H54 (cell line): Measurements from ENCODE around the gene UBE2U.

Experiments
- DNase-seq: peaks from one replicate; pipeline ENCODE4 v3.0.0; 2011; ENCODE audit warnings: low spot score, mixed read lengths; ENCODE audit not compliant: insufficient read length
- FAIRE-seq: peaks from 3 replicates; lab custom pipeline; 2011; peaks lifted over from hg19 to GRCh38; lab: Jason Lieb, UNC
- POLR2A ChIP-seq: IDR thresholded peaks from 2 replicates; pipeline ENCODE4 v1.6.1; 2011; ENCODE audit warnings: low read depth, mild to moderate bottlenecking, low read length

UBE2U gene

GRCh38 chr1:64265141-64265540 is 61.7 kb downstream of the UBE2U start:
- DNase-seq (no peak), FAIRE-seq (no peak)
- TF ChIP-seq POLR2A, result no peak

- FAIRE-seq, result no peak
- no peak for TF ChIP-seq POLR2A
- no peak for DNase-seq
Measured at GRCh38 chr1:64266991-64267390, 63.6 kb downstream of the UBE2U start.

GRCh38 chr1:64268653-64269557 is 65.5 kb downstream of the UBE2U start:
- peak; percentile 96 for FAIRE-seq
- TF ChIP-seq POLR2A, result no peak
- peak; percentile 33 for DNase-seq

GRCh38 chr1:64269558-64269884 is 66.1 kb downstream of the UBE2U start:
- FAIRE-seq (no peak), DNase-seq (no peak)
- no peak for TF ChIP-seq POLR2A

GRCh38 chr1:64280001-64280400 is 76.6 kb downstream of the UBE2U start:
- FAIRE-seq (no peak), DNase-seq (no peak)
- no peak for TF ChIP-seq POLR2A

GRCh38 chr1:64282351-64282750 is 78.9 kb downstream of the UBE2U start:
- FAIRE-seq (no peak), DNase-seq (no peak)
- no peak for TF ChIP-seq POLR2A

GRCh38 chr1:64287071-64287470 is 83.6 kb downstream of the UBE2U start:
- DNase-seq (no peak), FAIRE-seq (no peak)
- TF ChIP-seq POLR2A, result no peak

GRCh38 chr1:64290420-64290819 is 87.0 kb downstream of the UBE2U start:
- no peak for FAIRE-seq

GRCh38 chr1:64291931-64292330 is 88.5 kb downstream of the UBE2U start:
- no peak for TF ChIP-seq POLR2A
- DNase-seq (no peak), FAIRE-seq (no peak)

More at GRCh38 chr1:64290420-64290819, 87.0 kb downstream of the UBE2U start:
- no peak for TF ChIP-seq POLR2A
- DNase-seq, result no peak

GRCh38 chr1:64292399-64292798 is 89.0 kb downstream of the UBE2U start:
- DNase-seq (no peak), FAIRE-seq (no peak)
- TF ChIP-seq POLR2A, result no peak

GRCh38 chr1:64293820-64294219 is 90.4 kb downstream of the UBE2U start:
- FAIRE-seq (no peak), DNase-seq (no peak)
- TF ChIP-seq POLR2A, result no peak

- no peak for TF ChIP-seq POLR2A
- no peak for DNase-seq
- FAIRE-seq, result no peak
Measured at GRCh38 chr1:64295136-64295535, 91.7 kb downstream of the UBE2U start.

- TF ChIP-seq POLR2A, result no peak
- FAIRE-seq (no peak), DNase-seq (no peak)
Measured at GRCh38 chr1:64295561-64295960, 92.1 kb downstream of the UBE2U start.

GRCh38 chr1:64296459-64296858 is 93.0 kb downstream of the UBE2U start:
- DNase-seq (no peak), FAIRE-seq (no peak)
- TF ChIP-seq POLR2A, result no peak

- DNase-seq, result no peak
- TF ChIP-seq POLR2A, result no peak
- no peak for FAIRE-seq
Measured at GRCh38 chr1:64302194-64302593, 98.8 kb downstream of the UBE2U start.
